ENCODE data around the gene CWC27.
"Not testable (repeated sequence)": the region's sequence is repeated elsewhere in the genome, so short reads cannot be mapped to it uniquely, and the experiment has no call there.

The CWC27 gene

DNA sequence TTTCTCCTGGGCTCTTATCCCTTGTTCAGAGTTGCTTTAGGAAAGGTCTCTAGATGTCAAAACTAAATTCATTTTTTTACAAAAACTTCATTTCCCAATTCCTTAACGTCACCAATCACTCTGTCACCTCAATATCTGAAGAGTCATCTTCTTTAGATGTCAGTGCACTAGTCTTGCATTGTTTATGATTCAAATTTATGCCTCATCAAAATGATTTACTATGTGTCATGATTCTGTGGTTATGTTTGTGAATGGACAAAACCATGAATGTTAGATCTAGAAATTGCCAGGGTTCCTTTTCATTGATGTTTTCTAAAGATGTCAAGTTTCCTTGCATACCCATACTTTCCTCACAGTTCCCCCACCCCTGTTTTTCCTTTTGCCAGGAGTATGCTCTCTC lies 21.5 kb downstream of the CWC27 start:
- DNase-seq: no peak

DNA sequence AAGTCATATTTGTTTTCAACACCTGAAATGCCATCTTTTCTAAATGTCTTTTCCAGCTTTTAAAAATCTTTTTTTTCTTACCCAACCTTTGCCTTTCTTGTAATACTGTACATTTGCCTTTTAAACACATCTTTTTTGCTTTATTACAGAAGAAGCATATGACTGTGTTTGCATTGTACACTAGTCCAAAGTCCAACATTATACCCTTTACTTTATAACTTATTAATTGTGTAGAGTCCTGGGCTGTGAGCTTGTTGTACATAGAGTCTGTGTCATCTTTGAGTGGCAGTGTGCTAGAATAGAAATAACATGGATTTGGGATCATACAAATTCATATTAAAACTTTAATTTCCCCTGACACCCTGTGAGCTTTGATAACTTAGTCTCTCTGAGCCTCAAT lies 23.7 kb downstream of the CWC27 start:
- no peak for DNase-seq

DNA sequence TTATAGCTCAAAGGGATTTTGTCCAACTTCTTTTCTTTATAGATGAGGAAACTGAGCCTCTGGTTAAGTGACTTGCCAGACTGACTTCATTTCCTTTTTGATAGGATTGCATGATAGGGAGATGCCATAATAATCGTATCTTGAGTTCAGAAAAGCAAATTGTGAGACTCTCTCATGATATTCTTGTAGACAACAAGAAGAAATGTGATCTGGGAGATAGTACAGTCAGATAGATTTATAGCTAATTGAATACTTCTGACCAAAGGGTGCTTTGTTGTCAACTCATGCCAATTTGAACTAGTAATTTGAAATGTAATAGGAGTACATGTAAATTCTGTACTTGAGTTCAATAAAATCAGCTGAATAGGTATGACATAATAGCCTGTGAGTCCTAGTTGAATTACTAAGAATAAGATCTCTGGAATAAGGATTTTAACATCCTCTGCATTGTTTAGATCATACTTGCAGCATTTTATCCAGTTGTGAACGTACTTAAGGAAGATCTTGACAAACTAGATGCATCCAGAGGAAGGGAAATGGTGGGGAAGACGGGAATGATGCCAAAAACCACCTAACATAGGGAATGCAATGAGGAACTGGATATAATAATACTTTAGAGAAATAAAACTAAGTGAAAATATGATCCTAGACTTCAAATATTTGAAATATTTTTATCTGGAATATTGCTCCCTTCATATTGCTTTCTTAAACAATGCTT lies 25.5 kb downstream of the CWC27 start:
- no peak for DNase-seq

DNA sequence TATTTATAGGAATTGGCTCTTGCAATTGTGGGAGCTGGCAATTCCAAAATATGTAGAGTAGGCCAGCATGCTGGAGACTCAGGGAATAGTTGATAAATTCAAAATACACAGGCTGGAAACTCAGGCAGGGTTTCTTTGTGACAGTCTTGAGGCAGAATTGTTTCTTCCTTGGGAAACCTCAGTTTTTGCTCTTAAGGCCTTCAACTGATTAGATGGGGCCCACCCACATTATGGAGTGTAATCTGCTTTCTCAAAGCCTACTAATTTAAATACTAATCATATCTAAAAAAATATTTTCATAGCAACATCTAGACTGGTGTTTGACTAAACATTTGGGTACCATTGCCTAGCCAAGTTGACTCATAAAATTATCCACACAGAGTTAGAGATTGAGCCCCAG lies 27.6 kb downstream of the CWC27 start:
- DNase-seq: no peak

DNA sequence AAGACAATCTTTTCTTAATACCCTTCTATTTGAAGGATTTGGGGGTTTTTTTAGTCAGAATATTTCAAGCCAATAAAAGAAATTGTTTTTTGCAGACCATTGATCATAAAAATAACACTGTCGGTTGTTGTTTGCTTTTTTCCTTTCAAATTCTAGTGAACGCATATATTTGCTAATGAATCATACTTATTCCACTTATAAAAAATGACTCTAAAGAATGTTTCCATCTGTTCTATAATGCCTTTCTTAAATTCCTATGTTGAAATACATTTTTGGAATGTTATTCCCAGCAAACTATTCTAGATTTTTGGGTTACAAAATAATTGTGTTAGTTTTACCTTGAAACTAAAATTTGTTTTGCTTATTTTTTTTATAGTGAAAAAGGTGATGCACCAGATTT lies 32.2 kb downstream of the CWC27 start:
- no peak for DNase-seq

DNA sequence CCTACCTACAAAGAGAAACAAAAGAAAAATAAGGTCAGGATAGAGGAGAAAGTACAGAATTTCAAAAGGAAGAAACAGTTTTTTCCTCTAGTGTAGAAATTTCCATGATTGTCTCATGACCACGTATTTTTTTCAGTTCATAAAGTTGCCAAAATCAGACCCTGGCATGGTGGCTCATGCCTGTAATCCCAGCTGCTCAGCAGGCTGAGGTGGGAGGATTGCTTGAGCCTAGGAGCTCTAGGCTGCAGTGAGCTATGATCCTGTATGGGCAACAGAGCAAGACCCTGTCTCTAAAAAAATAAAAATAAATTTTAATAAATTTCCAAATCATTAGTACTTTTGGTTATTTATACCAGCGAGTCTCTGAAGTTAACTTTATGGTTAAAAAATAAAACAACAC lies 37.8 kb downstream of the CWC27 start:
- DNase-seq: no peak

DNA sequence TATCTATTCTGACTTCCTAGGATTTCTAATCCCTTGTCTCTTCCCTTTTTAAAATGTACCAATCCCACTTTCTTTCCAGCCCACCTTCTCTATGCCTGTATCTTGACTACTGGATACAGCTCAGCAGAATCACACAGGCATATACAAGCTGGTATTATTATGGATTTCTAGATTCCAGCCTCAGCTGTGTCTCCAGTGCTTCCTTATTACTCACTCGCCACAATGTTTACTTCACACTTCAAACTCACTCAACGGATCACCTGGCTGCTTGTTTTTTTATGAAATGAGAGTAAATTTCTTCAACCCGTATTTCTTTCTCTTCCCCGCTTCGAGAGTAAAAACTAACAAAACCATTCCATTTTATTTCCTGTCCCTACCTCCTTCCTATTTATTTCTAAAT lies 38.8 kb downstream of the CWC27 start:
- no peak for DNase-seq

DNA sequence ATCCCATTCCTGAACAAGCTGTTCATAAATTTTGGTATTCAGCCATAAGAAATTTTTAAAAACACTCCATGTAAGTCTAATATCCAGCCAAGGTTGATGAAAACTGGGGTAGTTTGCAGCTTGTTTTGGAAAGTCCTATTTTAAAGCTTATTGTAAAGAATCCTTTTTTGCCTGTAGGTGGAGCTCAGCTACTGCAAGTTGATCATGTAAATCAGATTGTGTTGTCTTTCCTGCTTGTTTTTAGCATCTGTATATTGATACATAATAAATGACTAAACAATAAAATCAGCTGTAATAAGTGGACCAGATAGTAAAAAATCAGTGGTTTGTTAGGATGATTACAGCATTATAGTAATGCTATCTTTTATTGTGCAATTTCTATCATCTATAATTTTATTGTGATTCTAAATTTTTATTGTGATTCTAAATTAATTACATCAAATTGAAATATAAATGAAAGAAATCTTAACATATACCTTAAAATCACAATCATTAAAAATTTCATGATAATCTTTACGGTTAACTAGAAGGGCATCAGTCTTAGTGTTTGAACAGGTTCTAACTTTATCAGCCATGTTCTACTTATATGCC lies 42.4 kb downstream of the CWC27 start:
- DNase-seq: no peak

DNA sequence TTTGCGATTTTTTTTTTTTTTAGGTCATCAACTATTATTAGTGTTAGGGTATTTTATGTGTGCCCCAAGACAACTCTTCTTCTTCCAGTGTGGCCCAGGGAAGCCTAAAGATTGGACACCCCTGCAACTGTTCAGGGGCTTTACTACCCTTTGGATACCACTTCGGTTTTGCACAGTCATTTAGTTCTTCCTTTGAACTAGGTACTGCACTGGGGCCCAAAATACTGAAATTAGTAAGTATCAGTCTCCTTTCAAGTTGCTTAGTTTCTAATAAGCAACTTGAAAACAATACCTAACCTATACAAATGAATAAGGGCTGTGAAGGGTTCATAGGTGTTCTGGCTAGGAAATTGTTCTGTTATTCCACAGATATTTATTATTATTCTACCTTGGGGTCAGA lies 45.3 kb downstream of the CWC27 start:
- DNase-seq: no peak

DNA sequence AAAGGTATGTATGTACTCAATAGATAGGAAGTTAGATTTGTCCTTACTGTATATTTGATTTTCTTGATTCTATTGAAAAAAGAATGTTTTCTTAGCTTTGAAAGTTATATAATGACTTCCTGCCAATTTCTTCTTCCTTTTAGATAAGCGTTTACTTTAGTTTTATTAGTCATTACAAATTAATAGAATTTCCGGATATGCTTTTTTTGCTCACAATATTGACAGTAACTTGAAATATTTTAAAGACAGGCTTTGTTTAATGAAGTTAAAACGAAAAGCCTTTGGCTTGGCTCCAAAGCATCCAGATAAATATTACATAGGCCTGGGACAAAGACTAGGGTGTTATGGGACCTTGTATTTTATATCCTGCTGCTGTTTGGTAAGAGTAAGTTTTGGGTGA lies 49.5 kb downstream of the CWC27 start:
- no peak for DNase-seq

DNA sequence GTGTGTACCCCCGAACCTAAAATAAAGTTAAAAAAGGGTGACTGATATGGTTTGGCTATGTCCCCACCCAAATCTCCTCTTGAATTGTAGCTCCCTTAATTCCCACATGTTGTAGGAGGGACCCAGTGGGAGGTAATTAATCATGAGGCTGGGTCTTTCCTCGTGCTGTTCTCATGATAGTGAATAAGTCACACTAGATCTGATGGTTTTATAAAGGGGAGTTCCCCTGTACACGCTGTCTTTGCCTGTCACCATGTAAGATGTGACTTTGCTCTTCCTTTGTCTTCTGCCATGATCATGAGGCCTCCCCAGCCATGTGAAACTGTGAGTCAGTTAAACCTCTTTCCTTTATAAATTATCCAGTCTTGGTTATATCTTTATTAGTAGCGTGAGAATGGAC lies 50.6 kb downstream of the CWC27 start:
- not testable (repeated sequence) for DNase-seq

DNA sequence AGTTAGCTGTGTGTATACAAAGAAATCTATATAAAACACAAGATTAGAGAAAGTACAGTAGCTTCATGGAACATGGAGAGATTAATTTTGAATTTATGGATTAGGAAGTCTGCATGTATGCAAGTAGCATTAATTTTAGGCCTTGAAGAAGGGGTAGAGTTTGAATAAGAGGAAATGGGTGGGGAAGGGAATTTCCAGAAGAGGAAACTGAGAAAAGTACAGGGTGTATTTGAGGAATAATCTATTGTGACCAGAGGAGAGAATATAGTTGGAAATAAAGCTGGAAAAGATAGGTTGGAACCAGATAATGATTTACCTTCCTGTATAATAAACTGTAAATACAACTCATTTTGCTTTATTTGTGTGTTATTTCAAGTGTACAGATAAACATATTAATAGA lies 53.6 kb downstream of the CWC27 start:
- no peak for DNase-seq

DNA sequence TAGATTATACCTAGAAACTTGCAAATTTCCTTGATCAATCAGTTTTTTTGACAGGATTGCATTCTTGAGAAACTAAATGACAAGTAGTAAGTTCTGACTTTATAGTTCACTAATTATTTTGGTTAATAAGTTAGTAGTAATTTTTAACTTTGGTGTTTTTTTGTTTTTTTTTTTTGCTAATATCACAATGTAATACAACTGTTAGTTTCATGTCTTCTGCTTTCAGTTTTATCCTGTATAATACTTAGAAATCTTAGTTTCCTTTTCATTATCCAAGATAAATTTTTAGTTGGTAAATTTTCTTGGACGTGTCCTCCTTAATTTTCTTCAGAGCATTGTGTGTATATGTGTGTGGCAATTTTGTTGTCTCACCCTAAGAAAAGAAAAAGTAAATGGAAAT lies 57.8 kb downstream of the CWC27 start:
- DNase-seq: no peak

DNA sequence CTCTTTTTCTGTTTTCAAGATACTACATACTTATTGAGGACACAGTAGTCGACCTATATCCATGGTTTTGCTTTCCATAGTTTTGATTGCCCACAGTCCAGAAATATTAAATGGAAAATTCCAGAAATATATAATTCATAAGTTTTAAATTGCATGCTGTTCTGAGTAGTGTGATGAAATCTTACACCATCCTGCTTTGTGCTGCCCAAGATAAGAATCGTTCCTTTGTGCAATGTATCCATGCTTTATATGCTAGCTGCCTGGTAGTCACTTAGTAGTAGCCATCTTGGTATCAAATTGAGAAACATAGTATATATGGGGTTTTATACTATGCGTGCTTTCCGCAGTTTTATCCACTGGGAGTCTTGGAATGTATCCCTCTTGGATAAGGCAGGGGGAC lies 59.0 kb downstream of the CWC27 start:
- DNase-seq: no peak

DNA sequence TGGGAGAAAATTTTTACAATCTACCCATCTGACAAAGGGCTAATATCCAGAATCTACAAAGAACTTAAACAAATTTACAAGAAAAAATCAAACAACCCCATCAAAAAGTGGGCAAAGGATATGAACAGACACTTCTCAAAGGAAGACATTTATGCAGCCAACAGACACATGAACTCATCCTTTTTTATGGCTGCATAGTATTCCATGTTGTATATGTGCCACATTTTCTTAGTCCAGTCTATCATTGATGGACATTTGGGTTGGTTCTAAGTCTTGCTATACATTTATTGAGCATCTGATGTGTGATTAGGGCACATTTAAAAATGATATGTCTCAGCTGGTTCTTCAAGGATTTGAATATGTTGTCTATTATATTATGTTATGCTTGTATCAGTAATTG lies 61.9 kb downstream of the CWC27 start:
- not testable (repeated sequence) for DNase-seq

DNA sequence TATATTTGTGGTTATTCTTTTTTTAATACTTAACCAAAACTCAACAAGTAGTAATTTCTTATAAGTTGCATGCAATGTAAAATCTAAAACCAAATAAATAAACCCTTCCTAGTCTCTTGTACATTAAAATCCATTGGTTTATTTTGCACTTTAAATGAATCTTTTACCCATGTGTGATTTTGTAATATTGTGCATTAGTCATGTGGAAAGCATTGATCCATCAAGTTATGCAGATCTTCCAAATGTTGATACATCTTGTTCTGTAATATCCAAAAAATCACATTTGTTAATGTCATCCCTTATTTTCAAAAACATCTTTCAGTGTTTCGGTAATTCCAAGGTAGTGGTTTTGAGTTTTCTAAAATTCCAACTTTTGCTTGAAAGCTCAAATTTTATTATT lies 63.3 kb downstream of the CWC27 start:
- no peak for DNase-seq

DNA sequence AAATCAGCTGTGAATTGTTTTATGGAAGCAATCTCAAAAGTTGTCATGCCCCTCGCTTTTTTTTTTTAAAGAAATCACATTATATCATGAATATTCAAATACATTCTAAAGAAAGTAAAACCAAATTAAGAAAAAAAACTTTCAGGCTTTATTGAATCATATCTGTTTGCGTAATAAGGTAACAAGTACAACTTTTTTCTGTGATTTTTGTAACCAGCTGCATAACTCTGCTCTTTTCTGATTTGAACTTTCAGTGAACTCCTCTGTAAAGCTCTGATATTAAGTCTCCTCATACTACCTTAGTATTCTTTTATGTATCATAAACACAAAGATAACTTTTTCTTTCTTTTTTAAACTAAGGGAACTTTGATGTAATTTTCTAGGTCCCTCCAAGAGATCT lies 65.3 kb downstream of the CWC27 start:
- DNase-seq: no peak

DNA sequence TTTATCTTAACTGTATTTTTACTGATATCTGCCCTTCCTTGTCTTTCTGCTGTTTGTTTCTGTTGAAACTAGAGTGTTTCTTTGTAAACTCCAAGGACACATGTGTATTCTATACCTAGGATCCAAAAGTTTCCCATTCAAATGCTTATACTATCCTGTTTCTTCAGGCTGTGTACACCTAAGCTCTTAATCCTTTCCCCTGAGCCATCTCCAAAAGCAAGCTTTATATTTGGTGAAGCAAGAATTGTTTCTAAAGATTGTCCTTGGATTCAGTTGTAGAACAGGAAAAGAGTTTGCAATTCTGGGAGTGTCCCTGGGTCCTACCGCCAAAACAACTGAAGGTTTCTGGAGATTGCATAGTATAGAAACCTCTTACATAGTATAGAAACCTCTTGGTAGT lies 65.9 kb downstream of the CWC27 start:
- no peak for DNase-seq

DNA sequence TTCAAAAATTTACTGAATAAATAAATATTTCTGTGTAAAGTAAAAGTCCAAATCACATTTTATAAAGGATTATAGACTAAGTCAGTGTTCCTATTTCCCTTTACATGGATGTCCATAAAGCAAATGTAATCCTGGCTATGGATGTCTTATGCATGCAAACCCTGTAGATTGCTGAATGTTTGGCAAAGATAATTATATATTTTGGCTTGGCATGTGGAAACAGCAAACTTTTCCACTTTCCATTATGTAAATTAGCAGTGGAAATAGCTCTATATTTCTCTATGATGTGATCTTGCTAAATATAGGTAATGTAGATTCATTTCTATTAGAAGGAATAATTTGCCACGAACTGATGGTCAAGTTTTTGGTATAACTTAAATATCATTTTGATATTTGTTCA lies 66.5 kb downstream of the CWC27 start:
- DNase-seq: no peak

DNA sequence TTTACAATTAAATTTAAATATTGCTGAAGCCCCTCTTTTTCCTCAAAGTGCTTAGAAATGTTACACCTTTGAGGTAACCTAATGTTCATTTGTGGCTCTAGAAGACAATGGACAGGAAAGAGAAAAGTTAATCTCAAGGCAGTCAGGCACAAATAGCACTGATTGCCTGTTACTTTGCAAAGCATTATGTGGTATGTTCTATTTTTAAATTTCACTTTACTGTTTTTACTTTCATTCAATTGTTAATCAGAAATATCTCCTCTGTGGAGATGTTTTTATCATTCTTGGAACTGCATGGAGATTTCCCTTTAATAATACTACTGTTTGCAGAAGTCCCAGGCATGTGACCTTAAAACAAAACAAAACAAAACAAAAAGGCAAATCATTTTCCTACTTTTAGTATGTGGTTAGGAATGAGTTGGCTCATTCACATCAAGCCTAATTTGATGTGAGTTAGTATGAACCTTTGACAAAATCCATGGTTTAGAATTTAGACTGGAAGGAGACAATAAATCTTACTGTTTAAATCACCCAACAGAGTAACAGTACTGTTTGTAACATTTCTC lies 67.5 kb downstream of the CWC27 start:
- DNase-seq: no peak

DNA sequence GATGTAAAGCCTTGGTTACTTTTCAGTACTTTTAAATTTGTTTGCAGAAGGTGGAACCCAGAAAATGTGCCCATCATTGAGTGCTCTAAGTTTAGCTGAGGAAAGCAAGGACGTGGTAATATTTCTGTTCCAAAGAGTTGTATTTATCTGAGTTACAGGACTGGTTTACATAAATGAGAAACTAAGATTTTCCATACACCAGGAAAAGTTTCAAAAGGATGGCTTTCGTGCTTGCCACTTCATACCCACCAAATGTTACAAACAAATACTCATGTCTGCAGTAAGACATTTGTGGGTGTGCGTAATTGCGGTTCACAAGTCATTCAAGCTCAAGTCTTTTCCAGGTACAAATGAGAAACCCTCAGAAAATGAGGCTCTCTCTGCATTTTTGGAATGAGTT lies 68.1 kb downstream of the CWC27 start:
- no peak for DNase-seq

DNA sequence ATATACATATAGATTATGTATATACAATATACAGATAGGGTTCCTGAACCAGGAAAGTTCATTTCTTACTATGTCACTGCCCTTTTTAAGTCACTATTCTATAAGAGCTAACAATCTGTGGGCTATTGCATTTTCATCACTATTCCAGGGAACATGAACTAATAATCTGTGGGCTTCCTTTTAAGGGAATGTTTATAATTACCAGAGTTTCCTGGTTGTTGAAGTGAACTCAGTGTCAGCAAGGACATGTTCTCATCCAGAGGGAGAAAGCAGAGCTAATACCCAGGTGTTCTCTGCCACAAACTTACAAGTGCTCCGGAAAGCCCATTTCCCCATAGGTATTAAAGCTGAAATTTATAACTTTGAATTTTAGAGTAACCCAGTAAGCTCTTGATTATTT lies 69.6 kb downstream of the CWC27 start:
- DNase-seq: no peak

DNA sequence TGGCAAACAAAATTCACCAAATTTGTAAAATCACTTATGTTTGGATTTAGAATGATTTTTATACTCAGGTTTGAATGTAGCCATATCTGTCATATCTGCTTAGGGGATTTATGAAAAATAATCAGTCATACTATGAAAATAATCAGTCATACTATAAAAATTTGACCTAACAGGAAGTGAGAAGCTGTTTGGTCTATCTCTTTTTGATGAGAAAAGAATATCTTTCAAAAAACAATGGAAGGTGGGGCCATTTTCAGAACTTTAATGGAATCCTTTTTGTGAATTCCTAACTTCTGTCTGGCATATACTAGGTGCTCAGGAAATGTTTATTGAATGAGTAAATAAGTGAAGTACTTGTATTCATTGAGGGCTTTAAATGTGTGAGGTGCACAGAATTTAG lies 70.1 kb downstream of the CWC27 start:
- no peak for DNase-seq

DNA sequence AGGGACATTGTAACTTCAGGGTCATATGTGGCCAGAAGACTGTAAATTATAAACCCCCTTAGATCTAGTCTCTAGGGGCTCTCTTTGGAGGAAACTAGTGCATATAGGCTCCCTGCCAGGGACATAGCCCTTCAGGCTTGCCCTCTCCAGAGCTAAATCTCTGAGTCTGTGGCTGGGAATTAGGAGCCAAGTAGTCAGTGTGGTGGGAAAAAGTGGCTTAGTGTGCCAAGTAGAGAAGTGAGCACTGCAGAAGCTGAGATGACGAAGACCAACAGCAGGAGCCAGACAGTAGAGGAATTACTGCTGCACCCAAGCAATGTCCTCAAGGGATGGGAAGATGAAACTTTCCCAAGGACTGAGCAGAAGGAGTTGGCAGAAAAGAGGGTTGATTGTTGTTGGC lies 71.2 kb downstream of the CWC27 start:
- DNase-seq: no peak

DNA sequence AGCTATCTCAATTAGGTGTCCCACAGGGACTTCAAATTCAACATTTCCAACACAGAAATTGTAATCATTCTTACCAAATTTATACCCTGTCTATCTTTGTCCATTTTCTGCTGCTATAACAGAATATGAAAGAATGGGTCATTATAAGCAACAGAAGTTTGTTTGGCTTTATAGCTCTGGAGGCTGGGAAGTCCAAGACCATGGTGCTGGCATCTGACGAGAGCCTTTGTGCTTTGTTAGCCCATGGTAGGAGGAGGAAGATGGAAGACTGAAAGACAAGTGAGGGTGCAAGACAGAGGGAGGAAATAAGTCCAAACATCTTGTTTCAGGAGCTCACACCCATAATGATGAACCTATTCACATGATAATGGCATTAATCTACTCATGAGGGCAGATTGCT lies 72.2 kb downstream of the CWC27 start:
- DNase-seq: no peak
